Measurements from ENCODE around the gene APOBEC3B.
"Not testable (repeated sequence)": the region's sequence is repeated elsewhere in the genome, so short reads cannot be mapped to it uniquely, and the experiment has no call there.

DNA sequence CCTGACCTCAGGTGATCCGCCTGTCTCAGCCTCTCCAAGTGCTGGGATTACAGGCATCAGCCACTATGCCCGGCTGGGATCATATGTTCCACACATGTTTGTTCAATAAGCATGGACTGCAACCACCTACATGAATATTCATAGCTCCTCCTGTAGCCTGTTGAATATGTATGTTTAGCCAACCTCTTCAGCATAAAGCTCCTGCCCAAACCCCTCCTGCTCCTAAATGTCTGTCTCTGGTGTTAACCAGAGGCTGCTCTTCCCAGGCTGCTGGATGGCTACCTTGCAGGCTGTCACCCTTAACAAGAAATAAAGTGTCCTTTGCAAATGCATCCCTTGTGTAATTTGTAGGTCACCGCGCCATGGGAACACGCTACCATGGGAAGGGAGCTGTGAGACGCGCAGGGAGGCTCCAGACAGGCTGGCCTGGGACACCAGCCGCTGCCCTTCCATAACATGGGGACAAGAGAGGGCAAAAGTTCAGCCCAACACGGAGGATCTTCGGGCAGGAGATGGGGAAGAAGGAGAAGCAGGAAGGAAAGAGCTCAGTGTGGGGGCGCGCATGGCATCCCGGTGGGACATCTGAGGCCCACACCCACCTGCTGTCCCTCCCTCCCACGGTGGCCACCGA is 38.0 kb downstream of the APOBEC3B start:
- TF ChIP-seq, protein P1, sequence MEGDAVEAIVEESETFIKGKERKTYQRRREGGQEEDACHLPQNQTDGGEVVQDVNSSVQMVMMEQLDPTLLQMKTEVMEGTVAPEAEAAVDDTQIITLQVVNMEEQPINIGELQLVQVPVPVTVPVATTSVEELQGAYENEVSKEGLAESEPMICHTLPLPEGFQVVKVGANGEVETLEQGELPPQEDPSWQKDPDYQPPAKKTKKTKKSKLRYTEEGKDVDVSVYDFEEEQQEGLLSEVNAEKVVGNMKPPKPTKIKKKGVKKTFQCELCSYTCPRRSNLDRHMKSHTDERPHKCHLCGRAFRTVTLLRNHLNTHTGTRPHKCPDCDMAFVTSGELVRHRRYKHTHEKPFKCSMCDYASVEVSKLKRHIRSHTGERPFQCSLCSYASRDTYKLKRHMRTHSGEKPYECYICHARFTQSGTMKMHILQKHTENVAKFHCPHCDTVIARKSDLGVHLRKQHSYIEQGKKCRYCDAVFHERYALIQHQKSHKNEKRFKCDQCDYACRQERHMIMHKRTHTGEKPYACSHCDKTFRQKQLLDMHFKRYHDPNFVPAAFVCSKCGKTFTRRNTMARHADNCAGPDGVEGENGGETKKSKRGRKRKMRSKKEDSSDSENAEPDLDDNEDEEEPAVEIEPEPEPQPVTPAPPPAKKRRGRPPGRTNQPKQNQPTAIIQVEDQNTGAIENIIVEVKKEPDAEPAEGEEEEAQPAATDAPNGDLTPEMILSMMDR (IDR thresholded peaks at IDR 0.05) = not testable (repeated sequence)
- not testable (repeated sequence) for TF ChIP-seq POLR2AphosphoS5, EP300 (IDR thresholded peaks at IDR 0.05)
